Measurements from ENCODE around the gene ATG13.
"Not testable (repeated sequence)": the region's sequence is repeated elsewhere in the genome, so short reads cannot be mapped to it uniquely, and the experiment has no call there.

ATG13 gene

DNA sequence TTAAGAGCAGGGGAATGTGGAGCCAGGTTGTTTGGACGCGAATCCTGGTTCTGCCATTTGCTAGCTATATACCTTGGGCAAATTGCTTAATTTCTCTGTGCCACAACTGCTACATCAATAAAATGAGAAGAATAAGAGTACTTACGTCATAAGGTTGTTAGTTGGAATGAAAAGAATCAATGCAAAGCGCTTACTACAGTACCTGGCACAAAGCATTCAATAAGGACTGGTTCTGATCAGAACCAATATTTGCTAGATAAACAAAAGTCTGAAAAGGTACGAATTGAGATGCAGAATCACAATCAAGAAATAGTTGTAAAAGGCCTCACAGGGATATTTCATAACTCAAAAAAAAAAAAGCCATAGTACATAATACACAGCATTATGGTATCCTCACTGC, 34.8 kb upstream of the ATG13 start:
- Histone ChIP-seq H3K27me3 (ENCODE audit: insufficient read depth, poor library complexity, severe bottlenecking) (no peaks in the 10 kb centered on the region), H3K27ac (replicated peaks) (no peak overlapping the region), H3K4me3 (replicated peaks; ENCODE audit: insufficient read depth, low read length) (no peak overlapping the region)
- TF ChIP-seq, protein P1, sequence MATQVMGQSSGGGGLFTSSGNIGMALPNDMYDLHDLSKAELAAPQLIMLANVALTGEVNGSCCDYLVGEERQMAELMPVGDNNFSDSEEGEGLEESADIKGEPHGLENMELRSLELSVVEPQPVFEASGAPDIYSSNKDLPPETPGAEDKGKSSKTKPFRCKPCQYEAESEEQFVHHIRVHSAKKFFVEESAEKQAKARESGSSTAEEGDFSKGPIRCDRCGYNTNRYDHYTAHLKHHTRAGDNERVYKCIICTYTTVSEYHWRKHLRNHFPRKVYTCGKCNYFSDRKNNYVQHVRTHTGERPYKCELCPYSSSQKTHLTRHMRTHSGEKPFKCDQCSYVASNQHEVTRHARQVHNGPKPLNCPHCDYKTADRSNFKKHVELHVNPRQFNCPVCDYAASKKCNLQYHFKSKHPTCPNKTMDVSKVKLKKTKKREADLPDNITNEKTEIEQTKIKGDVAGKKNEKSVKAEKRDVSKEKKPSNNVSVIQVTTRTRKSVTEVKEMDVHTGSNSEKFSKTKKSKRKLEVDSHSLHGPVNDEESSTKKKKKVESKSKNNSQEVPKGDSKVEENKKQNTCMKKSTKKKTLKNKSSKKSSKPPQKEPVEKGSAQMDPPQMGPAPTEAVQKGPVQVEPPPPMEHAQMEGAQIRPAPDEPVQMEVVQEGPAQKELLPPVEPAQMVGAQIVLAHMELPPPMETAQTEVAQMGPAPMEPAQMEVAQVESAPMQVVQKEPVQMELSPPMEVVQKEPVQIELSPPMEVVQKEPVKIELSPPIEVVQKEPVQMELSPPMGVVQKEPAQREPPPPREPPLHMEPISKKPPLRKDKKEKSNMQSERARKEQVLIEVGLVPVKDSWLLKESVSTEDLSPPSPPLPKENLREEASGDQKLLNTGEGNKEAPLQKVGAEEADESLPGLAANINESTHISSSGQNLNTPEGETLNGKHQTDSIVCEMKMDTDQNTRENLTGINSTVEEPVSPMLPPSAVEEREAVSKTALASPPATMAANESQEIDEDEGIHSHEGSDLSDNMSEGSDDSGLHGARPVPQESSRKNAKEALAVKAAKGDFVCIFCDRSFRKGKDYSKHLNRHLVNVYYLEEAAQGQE (IDR thresholded peaks at IDR 0.05; ENCODE audit: insufficient replicate concordance, low read depth), result no peak
- TF ChIP-seq SPI1 (IDR thresholded peaks at IDR 0.05; ENCODE audit: borderline replicate concordance, low read depth) (no peak), POLR2AphosphoS5 (IDR thresholded peaks at IDR 0.05; ENCODE audit: low read depth) (no peak), GABPA (IDR thresholded peaks at IDR 0.05; ENCODE audit: low read depth) (no peak)
- TF ChIP-seq, protein P2, sequence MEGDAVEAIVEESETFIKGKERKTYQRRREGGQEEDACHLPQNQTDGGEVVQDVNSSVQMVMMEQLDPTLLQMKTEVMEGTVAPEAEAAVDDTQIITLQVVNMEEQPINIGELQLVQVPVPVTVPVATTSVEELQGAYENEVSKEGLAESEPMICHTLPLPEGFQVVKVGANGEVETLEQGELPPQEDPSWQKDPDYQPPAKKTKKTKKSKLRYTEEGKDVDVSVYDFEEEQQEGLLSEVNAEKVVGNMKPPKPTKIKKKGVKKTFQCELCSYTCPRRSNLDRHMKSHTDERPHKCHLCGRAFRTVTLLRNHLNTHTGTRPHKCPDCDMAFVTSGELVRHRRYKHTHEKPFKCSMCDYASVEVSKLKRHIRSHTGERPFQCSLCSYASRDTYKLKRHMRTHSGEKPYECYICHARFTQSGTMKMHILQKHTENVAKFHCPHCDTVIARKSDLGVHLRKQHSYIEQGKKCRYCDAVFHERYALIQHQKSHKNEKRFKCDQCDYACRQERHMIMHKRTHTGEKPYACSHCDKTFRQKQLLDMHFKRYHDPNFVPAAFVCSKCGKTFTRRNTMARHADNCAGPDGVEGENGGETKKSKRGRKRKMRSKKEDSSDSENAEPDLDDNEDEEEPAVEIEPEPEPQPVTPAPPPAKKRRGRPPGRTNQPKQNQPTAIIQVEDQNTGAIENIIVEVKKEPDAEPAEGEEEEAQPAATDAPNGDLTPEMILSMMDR (IDR thresholded peaks at IDR 0.05; ENCODE audit: insufficient read depth, low read length), result no peak
- no peak for DNase-seq (ENCODE audit: low read depth in 1 of 2, low spot score in 1 of 2)

DNA sequence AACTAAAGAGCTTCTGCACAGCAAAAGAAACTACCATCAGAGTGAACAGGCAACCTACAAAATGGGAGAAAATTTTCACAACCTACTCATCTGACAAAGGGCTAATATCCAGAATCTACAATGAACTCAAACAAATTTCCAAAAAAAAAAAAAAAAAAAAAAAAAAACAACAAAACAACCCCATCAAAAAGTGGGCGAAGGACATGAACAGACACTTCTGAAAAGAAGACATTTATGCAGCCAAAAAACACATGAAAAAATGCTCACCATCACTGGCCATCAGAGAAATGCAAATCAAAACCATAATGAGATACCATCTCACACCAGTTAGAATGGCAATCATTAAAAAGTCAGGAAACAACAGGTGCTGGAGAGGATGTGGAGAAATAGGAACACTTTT, 33.8 kb upstream of the ATG13 start:
- not testable (repeated sequence) for H3K27ac ChIP-seq (replicated peaks); DNase-seq (ENCODE audit: low read depth in 1 of 2, low spot score in 1 of 2); H3K4me3 ChIP-seq (replicated peaks; ENCODE audit: insufficient read depth, low read length); H3K27me3 ChIP-seq (ENCODE audit: insufficient read depth, poor library complexity, severe bottlenecking)

DNA sequence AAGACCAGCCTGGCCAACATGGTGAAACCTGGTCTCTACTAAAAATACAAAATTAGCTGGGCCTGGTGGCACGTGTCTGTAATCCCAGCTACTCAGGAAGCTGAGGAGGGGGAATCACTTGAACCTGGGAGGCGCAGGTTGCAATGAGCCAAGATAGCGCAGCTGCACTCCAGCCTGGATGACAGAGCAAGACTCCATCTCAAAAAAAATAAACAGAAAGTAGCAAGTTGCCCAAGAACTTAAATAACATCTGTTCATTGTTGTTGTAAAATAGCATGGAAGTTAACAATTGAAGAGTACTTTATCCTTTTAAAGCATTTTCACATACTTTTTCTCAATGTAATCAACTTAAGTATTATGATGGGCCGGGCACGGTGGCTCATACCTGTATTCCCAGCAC, 29.2 kb upstream of the ATG13 start:
- TF ChIP-seq, protein P1 (IDR thresholded peaks at IDR 0.05; ENCODE audit: insufficient replicate concordance, low read depth), result no peak

DNA sequence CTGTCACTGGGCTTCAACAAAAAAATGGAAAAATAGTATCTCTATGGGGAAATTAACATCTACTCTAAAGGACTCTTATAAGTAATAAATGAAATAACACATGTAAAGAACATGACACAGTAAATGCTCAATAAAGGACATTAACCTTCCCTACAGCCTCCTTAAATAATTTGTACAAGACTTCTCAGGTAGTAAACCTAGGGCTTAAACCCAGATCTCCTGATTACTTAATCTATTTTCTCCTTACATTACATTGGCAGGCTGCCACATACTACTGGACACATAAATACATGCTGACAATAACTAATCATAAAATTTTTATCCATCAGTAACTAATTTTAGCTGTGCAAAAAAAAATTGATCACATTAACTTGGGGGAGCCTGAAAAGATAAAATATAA, 28.4 kb upstream of the ATG13 start:
- TF ChIP-seq, protein P2 (IDR thresholded peaks at IDR 0.05; ENCODE audit: insufficient read depth, low read length), result no peak
- TF ChIP-seq, protein P1 (IDR thresholded peaks at IDR 0.05; ENCODE audit: insufficient replicate concordance, low read depth), result no peak
- TF ChIP-seq GABPA (IDR thresholded peaks at IDR 0.05; ENCODE audit: low read depth) (no peak), POLR2AphosphoS5 (IDR thresholded peaks at IDR 0.05; ENCODE audit: low read depth) (no peak), SPI1 (IDR thresholded peaks at IDR 0.05; ENCODE audit: borderline replicate concordance, low read depth) (no peak)
- H3K4me3 ChIP-seq (replicated peaks; ENCODE audit: insufficient read depth, low read length), result no peak overlapping the region
- no peaks in the 10 kb centered on the region for H3K27me3 ChIP-seq (ENCODE audit: insufficient read depth, poor library complexity, severe bottlenecking)
- DNase-seq (ENCODE audit: low read depth in 1 of 2, low spot score in 1 of 2), result no peak
- H3K27ac ChIP-seq (replicated peaks), result no peak overlapping the region

More for the DNA sequence above, 29.2 kb upstream of the ATG13 start:
- DNase-seq (ENCODE audit: low read depth in 1 of 2, low spot score in 1 of 2), result no peak
- H3K27ac ChIP-seq (replicated peaks), result no peak overlapping the region
- H3K4me3 ChIP-seq (replicated peaks; ENCODE audit: insufficient read depth, low read length), result no peak overlapping the region
- no peaks in the 10 kb centered on the region for H3K27me3 ChIP-seq (ENCODE audit: insufficient read depth, poor library complexity, severe bottlenecking)
